Thyroid gland (tissue), 4 donors: Measurements from ENCODE around the gene TBC1D5. TPM values are rescaled to one million over a fixed set of nuclear protein-coding genes. Genes with fewer than 3 reads are reported as not detected.

Experiments
- DNase-seq, 2 donors: peaks; one replicate each; pipeline ENCODE4 v3.0.0-alpha.2; 2019
- H3K27ac ChIP-seq, 3 donors: fragments of 200-600 bp; sonication (generic); 1 replicate in 2 of 3; 2 replicates in 1 of 3; pipeline ENCODE4 v1.5.1; 2016 to 2019; ENCODE audit warnings: mild to moderate bottlenecking in 1 of 3, moderate library complexity in 1 of 3
- H3K27me3 ChIP-seq: fragments of 200-600 bp; sonication (generic); one replicate; pipeline ENCODE4 v1.5.1; 2019
- H3K36me3 ChIP-seq, 2 donors: fragments of 200-600 bp; sonication (generic); one replicate each; pipeline ENCODE4 v1.5.1; 2016 to 2019
- H3K4me1 ChIP-seq, 2 donors: fragments of 200-600 bp; sonication (generic); one replicate each; pipeline ENCODE4 v1.5.1; 2017 to 2019
- H3K4me3 ChIP-seq, 3 donors: fragments of 200-600 bp; sonication (generic); replicated peaks in 1 of 3; 1 replicate in 2 of 3; 2 replicates in 1 of 3; pipeline ENCODE4 v1.5.1; 2016; ENCODE audit warnings: mild to moderate bottlenecking in 1 of 3
- H3K9me3 ChIP-seq: fragments of 200-600 bp; sonication (generic); one replicate; pipeline ENCODE4 v1.5.1; 2017
- POLR2A ChIP-seq, 2 donors: fragments of 450-650 bp; IDR thresholded peaks; one replicate each; pipeline ENCODE4 v1.6.1; 2017; ENCODE audit warnings: antibody characterized with exemption in 2 of 2, mild to moderate bottlenecking in 2 of 2, moderate library complexity in 1 of 2
- WGBS, 2 donors: methylation state at CpG; one replicate each; pipeline ENCODE4 v1.1.5; 2017; 5-methylcytosine and 5-hydroxymethylcytosine counted together
- intact Hi-C: fragments of 100-400 bp; cut with DNase I; formaldehyde crosslinking; loops from one replicate; pipeline ENCODE4 v1.15.1; 2023
- total RNA-seq, 4 donors: library from RNA; depleted of rRNA; stranded (reverse); fragments of >200 nt; gene quantifications; one replicate each; pipeline ENCODE4 v1.2.3, GENCODE V29; 2016
- TF ChIP-seq, protein P1 (sequence below), 6 experiments: fragments of 200-600 bp in 3 of 6; fragments of 450-650 bp in 3 of 6; sonication (generic) in 3 of 6; IDR thresholded peaks; one replicate each; pipeline ENCODE4 v1.5.1; 2016 to 2019; ENCODE audit warnings: antibody characterized with exemption in 6 of 6, mild to moderate bottlenecking in 2 of 6, inconsistent platforms in 1 of 6, moderate library complexity in 1 of 6

Gene TBC1D5
- total RNA-seq, 4 donors from 2014 or later, result 115 to 141 (median 133) TPM

DNA sequence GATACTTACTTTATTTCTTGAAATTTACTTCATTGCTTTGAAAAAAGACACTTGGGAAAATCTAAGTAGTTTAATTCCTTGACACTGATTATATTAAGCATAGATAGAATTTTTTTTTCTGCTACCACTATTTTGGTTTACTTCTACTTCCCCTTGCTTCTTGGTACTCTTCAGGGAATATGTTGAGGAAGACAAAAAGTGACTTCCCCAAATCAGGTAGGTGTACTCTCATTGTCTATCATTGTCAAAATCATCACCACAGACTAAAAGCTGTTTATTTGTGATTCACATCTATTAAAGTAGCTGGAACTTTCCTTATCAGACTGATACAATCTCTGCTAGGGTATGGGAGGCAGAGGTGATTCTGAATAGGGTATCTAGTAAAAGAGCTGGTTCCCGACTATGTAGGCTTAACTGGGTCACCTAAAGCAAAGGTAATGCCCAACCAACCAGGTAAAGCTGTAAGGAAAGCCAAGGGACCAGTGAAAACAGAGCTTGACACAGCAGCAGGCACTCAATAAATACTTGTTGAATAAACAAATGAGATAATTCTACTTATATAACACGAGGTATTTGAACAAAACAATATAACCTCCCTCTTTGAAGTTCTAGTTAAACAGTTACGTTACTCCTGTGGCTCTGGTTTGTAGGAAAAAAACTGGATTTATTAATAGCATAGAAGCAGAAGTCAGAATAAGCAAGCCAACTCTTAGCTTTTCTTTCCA lies 510.7 kb downstream of the TBC1D5 start:
- Histone ChIP-seq H3K4me3 (no peak overlapping the region), H3K36me3 (no peaks in the 10 kb centered on the region), H3K4me1 (no peaks in the 10 kb centered on the region), H3K27ac (no peak overlapping the region), H3K9me3 (no peaks in the 10 kb centered on the region), H3K27me3 (no peaks in the 10 kb centered on the region)
- DNase-seq, result no peak
- intact Hi-C loops, result loop anchor here (5.0 kb wide), 1 partner anchor 629 kb away; no protein-coding TSS in a partner anchor
- WGBS, 2 donors, result 65 to 68% methylated on average over 3 of the region's 3 CpGs
- TF ChIP-seq, protein P1, sequence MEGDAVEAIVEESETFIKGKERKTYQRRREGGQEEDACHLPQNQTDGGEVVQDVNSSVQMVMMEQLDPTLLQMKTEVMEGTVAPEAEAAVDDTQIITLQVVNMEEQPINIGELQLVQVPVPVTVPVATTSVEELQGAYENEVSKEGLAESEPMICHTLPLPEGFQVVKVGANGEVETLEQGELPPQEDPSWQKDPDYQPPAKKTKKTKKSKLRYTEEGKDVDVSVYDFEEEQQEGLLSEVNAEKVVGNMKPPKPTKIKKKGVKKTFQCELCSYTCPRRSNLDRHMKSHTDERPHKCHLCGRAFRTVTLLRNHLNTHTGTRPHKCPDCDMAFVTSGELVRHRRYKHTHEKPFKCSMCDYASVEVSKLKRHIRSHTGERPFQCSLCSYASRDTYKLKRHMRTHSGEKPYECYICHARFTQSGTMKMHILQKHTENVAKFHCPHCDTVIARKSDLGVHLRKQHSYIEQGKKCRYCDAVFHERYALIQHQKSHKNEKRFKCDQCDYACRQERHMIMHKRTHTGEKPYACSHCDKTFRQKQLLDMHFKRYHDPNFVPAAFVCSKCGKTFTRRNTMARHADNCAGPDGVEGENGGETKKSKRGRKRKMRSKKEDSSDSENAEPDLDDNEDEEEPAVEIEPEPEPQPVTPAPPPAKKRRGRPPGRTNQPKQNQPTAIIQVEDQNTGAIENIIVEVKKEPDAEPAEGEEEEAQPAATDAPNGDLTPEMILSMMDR (IDR thresholded peaks at IDR 0.05), result no peak
- no peak for TF ChIP-seq POLR2A (IDR thresholded peaks at IDR 0.05)

DNA sequence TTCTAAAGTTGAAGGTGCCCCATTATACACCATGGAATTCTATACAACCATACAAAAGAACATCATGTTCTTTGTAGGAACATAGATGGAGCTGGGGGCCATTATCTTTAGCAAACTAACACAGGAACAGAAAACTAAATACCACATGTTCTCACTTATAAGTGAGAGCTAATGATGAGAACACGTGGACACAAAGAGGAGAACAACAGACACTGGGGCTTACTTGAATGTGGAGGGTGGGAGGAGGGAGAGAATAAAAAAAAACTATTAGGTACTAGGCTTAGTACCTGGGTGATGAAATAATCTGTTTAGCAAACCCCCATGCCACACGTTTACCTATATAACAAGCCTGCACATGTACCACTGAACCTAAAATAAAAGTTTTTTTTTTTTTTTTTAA lies 515.0 kb downstream of the TBC1D5 start:
- intact Hi-C loops, result no loop called here
- Histone ChIP-seq H3K9me3 (no peaks in the 10 kb centered on the region), H3K4me3 (no peak overlapping the region), H3K4me1 (no peaks in the 10 kb centered on the region), H3K36me3 (no peaks in the 10 kb centered on the region), H3K27ac (no peak overlapping the region), H3K27me3 (no peaks in the 10 kb centered on the region)
- 90 to 96% methylated on average over 2 of the region's 2 CpGs for WGBS, 2 donors
- no peak for DNase-seq
- TF ChIP-seq, protein P1 (IDR thresholded peaks at IDR 0.05), result no peak
- TF ChIP-seq POLR2A (IDR thresholded peaks at IDR 0.05), result no peak

DNA sequence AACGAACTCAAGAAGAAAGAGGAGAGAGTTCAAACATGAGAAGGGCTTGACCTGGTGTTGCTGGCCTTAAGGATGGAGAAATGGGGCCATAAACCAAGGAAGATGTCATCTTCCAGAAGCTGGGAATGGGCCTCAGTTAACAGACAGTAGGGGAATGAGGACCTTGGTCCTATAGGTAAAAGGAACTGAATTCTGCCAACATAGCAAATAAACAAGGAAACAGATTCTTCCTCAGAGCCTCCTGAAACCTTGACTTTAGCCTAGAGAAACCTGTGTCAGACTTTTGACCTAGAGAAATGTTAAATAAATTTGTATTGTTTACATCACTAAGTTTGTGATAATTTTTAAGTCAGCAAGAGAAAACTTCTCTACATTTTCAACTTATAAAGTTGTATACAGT lies 520.9 kb downstream of the TBC1D5 start:
- no peaks in the 10 kb centered on the region for H3K9me3 ChIP-seq
- DNase-seq, result no peak
- H3K27ac ChIP-seq, result no peak overlapping the region
- intact Hi-C loops, result no loop called here
- TF ChIP-seq, protein P1 (IDR thresholded peaks at IDR 0.05), result no peak
- TF ChIP-seq POLR2A (IDR thresholded peaks at IDR 0.05), result no peak
- no peak overlapping the region for H3K4me3 ChIP-seq
- WGBS, 2 donors, result 100% methylated on average over 1 of the region's 1 CpG
- H3K27me3 ChIP-seq, result no peaks in the 10 kb centered on the region
- H3K4me1 ChIP-seq, result no peaks in the 10 kb centered on the region
- no peaks in the 10 kb centered on the region for H3K36me3 ChIP-seq

DNA sequence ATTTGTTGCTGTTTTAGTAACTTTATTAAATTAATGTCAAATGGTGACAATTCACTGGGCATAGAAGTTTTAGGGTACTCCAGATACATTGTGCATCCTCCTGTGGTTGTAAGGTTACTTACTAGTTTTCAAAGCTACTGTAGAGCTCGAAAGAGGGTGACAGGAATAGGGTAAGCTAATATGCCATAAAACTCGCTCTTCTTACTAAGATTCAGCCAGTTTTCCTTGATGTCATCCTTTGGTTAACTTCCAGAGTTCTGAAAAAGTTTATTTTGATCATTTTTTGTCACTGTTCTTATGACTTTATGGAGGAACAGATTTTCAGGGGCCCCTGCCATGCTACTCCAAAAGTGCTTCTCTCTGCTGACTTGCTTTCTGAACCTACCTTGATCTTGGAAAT lies 522.8 kb downstream of the TBC1D5 start:
- Histone ChIP-seq H3K9me3 (no peaks in the 10 kb centered on the region), H3K27ac (no peak overlapping the region), H3K4me3 (no peak overlapping the region), H3K27me3 (no peaks in the 10 kb centered on the region), H3K36me3 (no peaks in the 10 kb centered on the region), H3K4me1 (no peaks in the 10 kb centered on the region)
- TF ChIP-seq, protein P1 (IDR thresholded peaks at IDR 0.05), result no peak
- TF ChIP-seq POLR2A (IDR thresholded peaks at IDR 0.05), result no peak
- 97% methylated on average over 2 of the region's 2 CpGs for WGBS, 2 donors
- no peak for DNase-seq
- intact Hi-C loops, result no loop called here

DNA sequence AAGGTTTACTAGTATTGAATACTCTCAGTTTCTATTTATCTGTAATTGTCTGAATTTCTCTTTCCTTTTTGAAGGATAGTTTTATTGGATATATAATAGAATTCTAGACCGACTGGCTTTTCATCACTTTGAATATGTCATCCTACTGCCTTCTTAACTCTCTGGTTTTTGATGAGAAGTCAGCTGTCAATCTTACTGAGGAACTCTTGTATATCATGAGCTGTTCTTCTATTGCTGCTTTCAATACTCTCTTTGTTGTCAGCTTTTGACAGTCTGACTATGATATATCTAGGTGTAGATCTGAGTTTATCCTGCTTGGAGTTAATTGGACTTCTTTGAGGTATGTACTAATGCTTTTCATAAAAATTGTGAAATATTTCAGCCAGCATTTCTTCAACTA lies 523.8 kb downstream of the TBC1D5 start:
- no peak for TF ChIP-seq POLR2A (IDR thresholded peaks at IDR 0.05)
- TF ChIP-seq, protein P1 (IDR thresholded peaks at IDR 0.05), result no peak
- no peaks in the 10 kb centered on the region for H3K36me3 ChIP-seq
- H3K27ac ChIP-seq, result no peak overlapping the region
- H3K9me3 ChIP-seq, result no peaks in the 10 kb centered on the region
- H3K4me3 ChIP-seq, result no peak overlapping the region
- 39 to 98% methylated on average over 1 of the region's 1 CpG for WGBS, 2 donors
- no peaks in the 10 kb centered on the region for H3K4me1 ChIP-seq
- DNase-seq, result no peak
- intact Hi-C loops, result no loop called here
- no peaks in the 10 kb centered on the region for H3K27me3 ChIP-seq
